Fibroblast of skin of back (primary cell): Measurements from ENCODE around the gene HIF1A.
A peak's percentile ranks its signal among the peaks of the same experiment; 100 is the strongest.
"Not testable (repeated sequence)": the region's sequence is repeated elsewhere in the genome, so short reads cannot be mapped to it uniquely, and the experiment has no call there.

ENCODE experiments used
- DNase-seq: peaks from one replicate; pipeline ENCODE4 v3.0.0-alpha.2; 2013

Gene HIF1A

GRCh38 chr14:61710853-61711817 lies 15.8 kb downstream of the HIF1A start:
- no peak for DNase-seq

- no peak for DNase-seq
These were observed 16.8 kb downstream of the HIF1A start for GRCh38 chr14:61712137-61712536.

DNA sequence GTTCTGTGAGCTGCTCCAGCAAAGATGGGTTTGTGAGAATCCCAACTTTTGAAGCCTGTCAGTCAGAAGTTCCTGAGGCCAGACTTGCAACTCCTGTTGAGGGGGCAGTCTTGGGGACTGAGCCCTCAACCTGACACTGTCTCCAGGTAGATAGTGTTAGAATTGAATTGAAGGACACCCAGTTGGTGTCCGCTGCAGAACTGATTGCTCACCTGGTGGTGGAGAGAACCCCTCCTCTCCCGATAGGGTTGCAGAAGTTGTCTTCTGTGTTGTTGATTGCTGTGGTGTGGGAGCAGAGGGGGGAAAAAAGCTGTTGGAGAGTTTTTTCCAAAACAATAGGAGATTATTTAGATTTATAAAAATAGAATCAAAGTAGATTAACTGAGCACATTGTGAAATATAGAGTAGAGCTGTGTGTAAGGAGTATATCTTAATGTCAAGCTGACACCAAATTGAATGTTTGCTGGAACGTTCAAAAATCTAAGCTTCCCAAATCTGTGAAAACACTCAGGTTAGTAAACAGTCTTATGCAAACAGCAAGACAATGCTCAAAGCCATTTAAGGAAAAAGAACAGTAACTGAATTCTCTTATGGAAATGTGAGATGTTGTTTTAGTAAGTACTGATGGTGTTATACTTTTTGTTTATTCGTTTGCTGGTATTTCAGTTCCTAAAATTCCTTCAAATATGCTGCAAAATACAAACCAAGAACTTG lies 18.6 kb downstream of the HIF1A start:
- no peak for DNase-seq

GRCh38 chr14:61716956-61717355 lies 21.6 kb downstream of the HIF1A start:
- no peak for DNase-seq

DNA sequence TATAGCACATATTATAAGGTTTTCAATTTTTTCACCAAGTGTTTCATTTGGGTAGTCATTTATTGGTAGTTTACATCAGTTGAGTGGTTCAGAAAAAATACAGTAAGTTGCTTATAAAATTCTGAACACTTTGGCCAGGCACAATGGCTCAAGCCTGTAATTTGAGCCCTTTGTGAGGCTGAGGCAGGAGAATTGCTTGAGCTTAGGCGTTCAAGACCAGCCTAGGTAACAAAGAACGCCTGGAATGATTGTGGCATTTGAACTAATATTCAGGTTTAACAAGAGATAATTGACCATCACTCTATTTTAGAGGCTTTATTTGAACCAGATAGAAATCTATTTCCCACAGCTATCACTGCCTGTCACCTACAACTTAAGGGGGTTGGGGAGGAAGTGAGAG lies 22.7 kb downstream of the HIF1A start:
- no peak for DNase-seq

DNA sequence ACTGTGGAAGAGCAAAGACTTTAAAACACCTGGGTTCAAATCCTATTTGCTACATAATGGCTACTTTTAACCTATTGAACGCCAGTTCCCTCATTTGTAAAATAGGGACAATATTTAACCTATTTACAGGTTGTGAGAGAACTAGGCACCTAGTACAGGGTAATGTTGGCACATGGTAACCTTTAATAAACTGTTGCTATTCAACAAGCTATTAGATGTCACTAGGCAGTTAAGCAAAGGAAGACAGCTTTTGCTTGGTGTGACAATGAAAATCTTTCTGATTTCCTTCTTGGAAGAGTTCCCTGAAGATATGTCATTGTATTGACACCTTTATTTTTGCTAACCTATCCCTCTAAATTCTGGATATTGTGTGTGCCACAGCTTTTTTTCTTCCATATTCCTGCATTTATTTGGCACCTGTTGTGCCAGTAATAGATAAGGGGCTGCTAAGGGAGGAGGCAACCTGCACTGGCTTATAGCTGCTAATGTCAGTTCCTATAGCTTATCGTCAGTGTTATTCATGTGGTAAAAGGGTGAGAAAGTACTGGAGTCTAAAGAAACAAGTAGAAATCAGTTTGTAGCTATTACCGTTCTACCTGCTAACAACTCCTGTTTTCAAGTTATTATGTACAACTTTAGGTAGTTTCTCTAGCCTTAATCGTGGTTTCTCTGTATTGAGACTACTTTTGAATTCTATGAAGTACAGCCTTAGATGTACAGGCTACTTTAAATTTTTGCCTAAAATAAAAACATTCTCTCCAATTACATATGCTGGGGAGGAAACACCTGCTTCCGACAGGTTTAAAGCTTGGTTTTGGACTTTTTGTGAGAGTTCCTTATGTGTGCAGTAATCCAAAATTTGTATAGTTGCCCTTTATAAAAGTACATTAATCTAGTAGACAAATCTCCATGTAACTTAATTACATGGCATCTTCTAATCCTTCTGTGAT lies 24.3 kb downstream of the HIF1A start:
- DNase-seq, result no peak

- DNase-seq, result no peak
These were observed 25.0 kb downstream of the HIF1A start for GRCh38 chr14:61720294-61720661.

GRCh38 chr14:61720741-61721140 lies 25.4 kb downstream of the HIF1A start:
- DNase-seq, result no peak

DNA sequence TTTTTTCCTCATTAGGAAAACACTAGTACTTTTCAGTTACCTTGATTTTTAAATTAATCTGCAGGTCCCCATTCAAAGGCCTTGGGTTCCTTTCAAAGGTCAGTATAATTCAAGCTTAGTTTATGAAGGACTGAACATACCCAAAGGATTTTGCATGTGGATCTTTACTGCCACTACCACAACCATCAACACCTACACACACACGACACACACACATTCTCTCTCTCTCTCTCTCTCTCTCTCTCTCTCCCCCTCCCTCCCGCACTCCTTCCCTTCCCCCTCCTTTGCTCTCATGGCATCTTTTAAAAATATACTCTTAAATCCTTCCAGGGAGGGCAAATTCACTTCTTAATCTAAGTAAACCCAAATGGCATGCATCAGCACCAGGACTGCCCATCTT lies 28.8 kb downstream of the HIF1A start:
- no peak for DNase-seq

- DNase-seq, result no peak
These were observed 31.7 kb downstream of the HIF1A start for GRCh38 chr14:61726778-61727658.

DNA sequence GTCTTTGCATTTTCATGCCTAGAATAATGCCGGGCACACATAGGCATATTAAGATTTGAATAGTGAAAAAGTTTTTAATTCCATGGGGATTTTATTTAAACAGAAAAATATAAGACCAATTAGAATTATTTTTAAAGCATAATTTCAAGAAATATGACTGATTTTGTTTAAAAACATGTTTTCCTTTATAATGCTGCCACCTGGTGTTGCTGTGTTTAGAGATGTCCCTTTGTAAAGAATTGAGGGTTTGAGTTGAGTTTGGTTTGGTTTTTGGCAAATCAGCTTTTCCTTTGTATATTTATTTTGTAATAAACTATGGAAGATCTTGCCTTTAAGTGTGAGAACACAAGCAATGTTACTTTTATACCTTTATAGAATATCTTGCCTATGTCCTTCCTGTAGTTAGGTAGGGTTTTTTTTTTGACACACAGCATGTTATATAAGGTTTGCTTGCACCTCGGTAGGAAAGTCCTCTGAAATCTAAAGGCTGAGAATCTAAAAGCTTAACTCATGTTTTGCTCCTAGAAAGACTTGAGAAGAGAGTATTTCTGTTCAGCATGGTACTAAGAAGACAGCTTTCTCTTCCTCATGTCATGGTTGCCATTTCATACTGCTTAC lies 35.6 kb downstream of the HIF1A start:
- no peak for DNase-seq

GRCh38 chr14:61733972-61734371 lies 38.7 kb downstream of the HIF1A start:
- no peak for DNase-seq

DNA sequence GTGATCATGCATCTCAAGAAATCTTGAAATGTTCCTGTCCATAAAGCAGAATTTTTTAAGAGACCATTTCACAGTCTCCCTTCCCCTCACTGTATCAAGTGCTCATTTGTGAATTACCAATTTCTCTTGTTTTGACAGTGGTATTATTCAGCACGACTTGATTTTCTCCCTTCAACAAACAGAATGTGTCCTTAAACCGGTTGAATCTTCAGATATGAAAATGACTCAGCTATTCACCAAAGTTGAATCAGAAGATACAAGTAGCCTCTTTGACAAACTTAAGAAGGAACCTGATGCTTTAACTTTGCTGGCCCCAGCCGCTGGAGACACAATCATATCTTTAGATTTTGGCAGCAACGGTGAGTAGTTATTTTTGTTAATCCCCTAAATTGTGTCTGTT lies 41.4 kb downstream of the HIF1A start:
- no peak for DNase-seq

GRCh38 chr14:61737915-61738314 lies 42.6 kb downstream of the HIF1A start:
- DNase-seq, result no peak

GRCh38 chr14:61739133-61739532 lies 43.8 kb downstream of the HIF1A start:
- no peak for DNase-seq

GRCh38 chr14:61742371-61742770 lies 47.1 kb downstream of the HIF1A start:
- DNase-seq, result no peak

DNA sequence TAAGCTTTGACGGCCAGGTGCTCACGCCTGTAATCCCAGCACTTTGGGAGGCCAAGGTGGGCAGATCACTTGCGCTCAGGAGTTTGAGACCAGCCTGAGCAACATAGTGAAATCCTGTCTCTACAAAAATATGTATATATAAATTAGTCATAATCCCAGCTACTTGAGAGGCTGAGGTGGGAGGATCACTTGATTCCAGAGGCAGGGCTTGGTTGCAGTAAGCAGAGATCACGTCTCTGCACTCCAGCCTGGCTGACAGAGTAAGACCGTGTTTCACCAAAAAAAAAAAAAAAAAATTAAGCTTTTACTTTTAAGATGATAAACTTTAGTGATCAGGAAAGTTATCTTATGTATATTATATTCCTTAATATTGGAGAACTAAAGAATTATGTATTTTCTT lies 48.9 kb downstream of the HIF1A start:
- no peak for DNase-seq

GRCh38 chr14:61746346-61746745 lies 51.0 kb downstream of the HIF1A start:
- DNase-seq, result not testable (repeated sequence)

DNA sequence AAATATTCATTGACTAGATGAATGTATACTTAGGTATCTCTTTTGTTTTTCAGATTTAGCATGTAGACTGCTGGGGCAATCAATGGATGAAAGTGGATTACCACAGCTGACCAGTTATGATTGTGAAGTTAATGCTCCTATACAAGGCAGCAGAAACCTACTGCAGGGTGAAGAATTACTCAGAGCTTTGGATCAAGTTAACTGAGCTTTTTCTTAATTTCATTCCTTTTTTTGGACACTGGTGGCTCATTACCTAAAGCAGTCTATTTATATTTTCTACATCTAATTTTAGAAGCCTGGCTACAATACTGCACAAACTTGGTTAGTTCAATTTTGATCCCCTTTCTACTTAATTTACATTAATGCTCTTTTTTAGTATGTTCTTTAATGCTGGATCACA lies 51.6 kb downstream of the HIF1A start:
- no peak for DNase-seq

- no peak for DNase-seq
These were observed 52.0 kb downstream of the HIF1A start for GRCh38 chr14:61747342-61747741.

GRCh38 chr14:61749264-61749663 lies 54.0 kb downstream of the HIF1A start:
- DNase-seq, result peak; percentile 67
